HG03097 (cell line): Measurements from ENCODE around the gene METTL21A.

Experiments used
- ATAC-seq: cut with Tn5 transposase; IDR thresholded peaks from one replicate; pipeline ENCODE4 v1.9.1; 2021; ENCODE audit not compliant: unreplicated experiment, low FRiP score

METTL21A gene

DNA sequence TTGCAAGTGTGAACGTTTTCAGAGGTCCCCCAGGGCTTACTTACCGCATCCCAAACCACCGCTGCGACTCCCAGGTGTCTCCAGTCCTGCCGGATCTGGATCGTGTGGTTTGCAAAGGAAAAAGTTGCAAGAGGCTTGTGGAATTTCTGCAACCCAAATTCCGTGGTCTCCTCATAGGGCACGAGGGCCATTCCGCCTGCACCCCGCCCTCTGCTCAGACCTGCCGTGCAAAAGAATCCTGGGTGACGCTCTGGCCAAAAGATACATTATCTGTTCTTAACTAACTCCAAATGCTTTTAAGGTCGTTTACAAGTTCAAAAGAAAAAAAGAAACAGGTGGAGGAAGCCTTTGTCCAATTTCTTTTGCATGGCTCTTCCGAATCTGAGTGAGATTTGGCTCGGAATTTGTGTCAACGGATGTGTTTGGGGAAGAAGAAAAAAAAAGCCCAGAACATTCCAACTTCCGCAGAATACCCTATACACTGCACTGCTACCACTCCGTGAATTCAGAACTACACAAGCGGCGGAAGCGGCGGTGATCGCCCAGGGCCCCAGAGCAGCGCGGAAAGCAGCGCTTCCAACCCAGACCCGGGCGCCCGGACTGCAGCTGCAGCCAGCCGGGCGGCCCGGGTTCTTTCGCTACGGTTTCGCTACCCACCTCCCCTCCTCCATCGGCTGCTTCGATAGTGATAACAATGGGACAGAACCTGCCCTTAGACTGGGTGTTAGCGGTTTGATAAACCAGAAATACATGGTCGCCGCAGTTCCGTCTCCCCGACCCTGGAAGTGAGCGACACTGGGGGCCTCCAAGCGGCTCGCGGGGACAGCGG is 795 bp downstream of the METTL21A start:
- ATAC-seq, result peak; percentile 34

DNA sequence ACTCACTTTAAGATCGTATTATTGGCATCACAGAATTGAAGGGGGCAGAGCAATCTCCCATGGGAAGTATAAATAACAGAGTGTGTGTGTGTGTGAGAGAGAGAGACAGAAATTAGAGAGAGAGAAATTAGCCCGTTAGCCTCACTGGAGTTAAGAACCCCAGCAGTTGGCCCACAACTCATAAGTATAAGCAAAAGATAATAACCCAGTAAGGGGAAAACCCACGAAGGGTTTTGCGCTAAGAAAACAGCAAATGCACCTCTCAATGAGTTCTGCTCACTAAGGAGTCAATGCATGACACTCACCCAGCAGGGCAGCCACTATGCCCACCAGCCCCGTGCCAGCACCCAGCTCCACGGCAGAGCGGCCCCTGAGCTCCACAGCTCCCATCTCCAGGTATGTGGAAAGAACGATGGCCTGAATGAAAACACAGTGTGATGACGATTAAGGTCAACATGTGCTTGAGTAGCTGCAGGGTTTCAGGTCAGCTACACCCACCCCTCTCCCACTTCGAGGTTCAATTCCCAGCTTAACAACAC is 3.6 kb downstream of the METTL21A start:
- no peak for ATAC-seq

DNA sequence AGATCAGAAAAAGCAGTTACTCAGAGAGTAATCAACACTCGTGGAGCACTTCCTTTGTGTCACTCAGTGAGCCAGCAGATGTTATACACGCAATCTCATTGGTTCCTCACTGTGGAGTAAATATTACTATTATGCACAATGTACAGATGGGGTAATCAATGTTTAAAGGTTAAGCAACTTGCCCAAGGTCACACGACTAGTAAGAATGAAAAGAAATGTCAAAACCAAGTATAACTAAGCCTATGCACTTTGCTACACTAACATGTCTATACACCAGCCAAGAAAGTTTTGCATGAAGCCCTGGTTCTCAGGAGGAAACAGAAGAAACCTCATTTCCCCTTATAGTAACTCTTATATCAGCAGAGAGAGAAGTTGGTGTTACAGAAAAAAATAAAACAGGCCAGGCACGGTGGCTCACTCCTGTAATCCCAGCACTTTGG is 5.4 kb downstream of the METTL21A start:
- no peak for ATAC-seq

DNA sequence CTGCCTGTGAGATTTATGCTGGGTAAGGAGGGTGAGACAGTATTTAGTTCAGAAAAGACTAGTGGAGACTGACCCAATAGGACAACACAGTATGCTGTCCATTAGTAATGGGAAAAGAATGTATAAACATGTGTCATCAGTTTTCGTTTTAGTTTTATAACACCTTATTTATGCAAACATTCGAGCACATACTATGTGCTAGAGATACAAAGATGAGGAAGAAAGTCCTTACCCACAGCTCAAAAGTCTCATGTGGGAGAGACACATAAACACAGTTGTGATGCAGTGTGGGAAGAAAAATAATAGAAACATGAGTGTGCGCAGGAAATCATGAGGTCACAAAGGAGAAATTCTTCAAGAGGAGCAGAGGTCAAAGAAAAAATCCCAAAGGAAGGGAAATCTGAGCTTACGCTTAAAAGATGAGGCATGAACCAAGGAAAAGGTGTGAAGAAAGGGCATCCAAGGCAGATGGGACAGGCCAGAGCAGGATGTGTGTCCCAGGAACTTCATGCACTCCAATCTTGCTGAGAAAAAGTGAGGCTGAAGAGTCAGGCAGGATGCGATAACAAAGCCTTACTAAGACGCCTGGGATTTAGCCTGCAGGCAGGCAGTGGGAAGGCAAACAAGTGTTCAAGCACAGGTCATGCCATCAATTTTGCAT is 8.1 kb downstream of the METTL21A start:
- no peak for ATAC-seq

DNA sequence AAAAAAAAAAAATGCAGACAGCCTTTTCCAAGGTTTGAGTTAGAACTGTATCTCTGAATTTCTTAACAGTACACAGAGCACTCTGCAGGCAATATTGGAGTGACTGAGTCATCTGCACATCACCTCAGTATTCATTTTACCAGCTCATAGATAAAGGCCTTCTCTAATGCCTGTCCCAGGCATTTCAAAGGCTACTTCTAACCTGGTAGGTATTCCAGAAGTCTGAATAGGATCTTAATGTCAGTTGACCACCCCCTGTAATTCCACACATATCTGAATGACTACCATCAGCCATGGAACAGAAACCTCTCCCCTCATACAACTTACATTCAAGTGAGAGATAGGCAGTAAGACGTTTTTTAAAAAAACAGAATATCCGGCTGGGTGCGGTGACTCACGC is 9.0 kb downstream of the METTL21A start:
- no peak for ATAC-seq

DNA sequence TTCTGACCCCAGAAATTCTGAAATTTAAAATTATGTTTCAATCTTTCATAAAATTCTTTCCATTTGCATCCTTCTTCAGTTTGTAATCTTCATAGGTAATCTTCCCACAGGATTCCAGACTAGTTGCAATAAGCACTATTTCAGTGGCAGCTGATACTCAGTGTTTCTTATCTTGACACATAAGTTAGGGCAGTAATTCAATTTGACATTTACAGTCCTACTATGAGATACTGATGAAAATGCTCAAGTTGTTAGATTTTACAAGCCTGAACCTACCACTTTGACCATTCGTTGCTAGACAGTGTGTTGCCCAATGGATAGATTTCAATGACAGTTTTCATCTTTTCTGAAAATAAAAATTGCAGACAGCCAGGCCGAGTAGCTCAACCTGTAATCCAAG is 10.4 kb downstream of the METTL21A start:
- no peak for ATAC-seq

DNA sequence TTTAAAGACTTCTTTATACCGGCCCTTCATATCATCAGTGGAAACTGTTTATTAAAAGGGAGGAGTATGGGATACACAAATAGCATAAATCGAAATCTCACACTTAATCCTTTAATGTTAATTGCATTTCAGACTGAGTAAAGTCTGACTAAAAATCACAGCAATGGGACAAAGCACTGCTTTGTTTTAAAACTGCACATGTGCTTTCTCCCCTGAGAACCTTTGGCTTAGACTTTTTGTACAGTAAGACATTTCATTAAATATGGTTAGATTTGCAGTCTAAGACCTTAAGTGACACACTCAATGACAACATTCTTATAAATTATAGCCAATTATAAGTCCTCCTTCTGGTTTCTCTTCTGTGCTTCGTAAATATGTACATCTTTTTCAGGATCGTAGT is 12.5 kb downstream of the METTL21A start:
- no peak for ATAC-seq

DNA sequence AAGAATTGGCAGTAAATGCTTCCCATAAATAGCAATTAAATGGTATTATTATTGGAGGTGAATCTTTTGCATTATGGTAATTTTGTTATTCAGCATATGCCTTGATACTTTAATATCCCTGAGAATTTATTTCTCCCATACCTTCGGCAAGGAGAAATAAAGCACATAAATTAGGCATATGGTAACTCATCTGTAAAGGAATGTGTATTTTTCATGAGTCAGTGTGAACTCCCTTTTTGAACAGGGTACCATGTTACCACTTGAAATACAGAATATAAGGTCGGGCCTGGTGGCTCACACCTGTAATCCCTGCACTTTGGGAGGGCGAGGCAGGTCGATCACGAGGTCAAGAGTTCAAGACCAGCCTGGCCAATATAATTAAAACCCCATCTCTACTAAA is 18.4 kb downstream of the METTL21A start:
- no peak for ATAC-seq

DNA sequence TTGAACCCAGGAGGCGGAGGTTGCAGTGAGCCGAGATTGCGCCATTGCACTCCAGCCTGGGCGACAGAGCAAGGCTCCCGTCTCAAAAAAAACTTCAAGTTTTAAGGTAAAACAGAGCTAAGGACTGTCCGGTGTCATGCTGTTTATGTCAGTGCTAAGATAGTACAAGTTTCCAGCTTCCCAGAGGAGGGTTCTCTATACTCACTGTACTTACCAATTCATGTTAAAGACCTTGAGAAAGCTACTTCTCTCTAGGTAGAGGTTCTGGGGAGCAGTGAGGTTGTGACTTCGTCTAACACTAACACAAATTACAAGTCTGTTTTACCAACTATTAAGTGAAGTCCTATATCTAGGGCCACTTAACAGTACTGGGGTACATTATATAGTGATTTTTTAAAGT is 18.8 kb downstream of the METTL21A start:
- ATAC-seq, result no peak

DNA sequence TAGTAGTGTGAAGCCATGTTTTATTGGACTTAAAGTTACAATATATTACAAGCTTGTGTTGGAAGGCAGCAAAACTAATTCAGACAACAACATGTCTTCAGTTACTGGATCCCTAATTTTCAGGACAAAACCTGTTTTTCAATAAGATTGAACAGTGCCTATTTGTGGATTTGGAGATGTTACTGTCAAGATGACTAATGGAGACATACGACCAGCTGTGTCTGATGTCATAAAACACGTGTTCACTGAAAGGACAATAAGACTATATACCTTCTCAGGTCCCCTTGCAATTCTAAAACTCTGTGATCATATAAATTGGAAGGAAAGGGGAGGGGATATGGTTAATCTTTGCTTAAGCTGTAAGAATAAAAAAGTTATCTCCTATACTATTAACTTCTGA is 21.7 kb downstream of the METTL21A start:
- no peak for ATAC-seq

DNA sequence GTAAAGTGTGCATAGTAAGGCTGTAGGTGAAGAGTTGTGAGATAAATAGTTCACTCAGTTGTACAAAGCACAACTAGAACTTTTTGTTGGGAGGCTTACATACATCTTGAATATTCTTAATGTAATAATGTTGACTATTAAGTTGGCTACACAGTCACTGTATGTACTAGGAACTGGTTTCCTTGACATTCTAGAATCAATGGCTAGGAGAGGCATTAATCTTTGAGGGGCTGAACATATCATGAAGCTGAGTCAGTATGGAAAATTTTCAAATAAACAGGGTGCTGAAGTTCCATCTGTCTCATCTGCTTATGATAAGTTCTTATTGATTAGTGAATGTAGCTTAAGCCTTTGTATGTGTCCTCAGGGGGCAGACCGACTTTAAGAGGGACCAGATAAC is 23.4 kb downstream of the METTL21A start:
- ATAC-seq, result no peak

DNA sequence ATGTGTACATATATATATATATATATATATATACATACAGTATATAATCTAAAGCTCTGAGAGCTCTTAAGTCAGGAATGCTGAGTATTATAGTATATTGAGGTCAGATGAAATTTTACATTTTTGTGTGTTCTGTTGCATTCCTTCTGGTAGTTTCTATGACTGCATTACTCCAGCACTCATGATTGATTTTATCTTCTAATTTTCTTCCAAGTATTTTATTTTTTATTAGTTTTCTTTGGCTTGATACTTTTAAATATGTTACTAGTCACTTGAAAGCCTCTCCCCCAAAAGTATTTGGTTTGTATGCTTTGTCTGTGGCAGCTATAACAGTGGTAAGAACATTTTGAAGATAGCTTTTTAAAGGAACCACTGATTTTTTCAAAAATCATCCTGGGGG is 25.0 kb downstream of the METTL21A start:
- ATAC-seq, result no peak

DNA sequence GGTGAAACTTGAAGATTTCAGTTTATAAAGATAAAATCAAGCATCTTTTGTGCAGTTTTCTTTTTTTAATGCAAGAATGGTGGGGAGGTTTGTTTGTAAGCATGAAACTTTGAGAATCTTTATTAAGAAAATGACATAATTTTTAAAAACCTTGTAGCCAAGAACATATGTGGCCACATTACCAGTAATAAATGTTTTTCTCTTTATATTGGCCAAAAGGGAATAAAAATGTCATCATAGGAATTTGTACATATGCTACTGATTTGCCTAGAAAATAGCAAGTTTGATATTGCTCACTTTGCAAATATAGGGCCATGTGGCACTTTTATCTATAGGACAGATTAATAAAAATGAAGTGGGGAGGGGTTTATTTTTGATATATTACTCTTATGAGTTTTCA is 25.6 kb downstream of the METTL21A start:
- no peak for ATAC-seq

DNA sequence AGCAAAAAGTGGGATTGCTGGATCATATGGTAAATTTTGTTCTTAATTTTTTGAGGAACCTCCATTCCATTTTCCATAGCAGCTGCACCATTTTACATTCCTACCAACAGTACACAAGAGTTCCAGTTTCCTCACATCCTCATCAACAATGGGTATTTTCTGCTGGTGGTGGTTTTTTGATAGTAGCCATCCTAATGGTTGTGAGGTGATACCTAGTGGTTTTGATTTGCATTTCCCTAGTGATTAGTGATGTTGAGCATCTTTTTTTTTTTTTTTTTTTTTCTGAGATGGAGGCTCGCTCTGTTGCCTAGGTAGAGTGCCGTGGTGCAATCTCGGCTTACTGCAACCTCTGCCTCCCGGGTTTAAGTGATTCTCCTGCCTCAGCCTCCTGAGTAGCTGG is 30.5 kb downstream of the METTL21A start:
- ATAC-seq, result no peak

DNA sequence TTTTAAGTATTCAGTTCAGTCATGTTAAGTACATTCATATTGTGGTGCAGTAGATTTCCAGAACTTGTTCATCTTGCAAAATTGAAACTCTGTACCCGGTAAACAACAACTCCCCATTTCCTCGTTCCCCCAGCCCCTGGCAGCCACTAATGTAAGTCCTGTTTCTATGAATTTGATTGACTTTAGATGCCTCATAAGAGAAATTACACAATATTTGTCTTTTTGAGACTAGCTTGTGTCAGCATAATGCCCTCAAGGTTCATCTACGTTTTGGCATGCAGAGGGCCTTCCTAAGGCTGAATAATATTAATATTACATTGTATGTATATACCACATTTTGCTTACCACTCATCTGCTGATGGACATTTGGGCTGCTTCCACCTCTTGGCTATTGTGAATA is 30.9 kb downstream of the METTL21A start:
- ATAC-seq, result no peak

DNA sequence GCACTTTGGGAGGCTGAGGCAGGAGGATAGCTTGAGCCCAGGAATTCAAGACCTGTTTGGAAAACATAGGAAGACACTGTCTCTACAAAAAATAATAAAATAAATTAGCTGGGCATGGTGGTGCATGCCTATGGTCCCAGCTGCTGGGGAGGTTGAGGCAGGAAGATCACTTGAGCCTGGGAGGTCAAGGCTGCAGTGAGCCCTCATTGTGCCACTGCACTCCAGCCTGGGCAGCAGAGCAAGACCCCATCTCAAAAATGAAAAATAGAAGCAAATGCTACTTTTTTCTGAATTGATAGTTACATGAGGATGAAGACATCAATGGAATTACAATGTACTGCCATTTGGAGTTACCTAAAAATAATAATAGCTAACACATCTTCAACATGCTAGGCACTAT is 31.9 kb downstream of the METTL21A start:
- no peak for ATAC-seq

DNA sequence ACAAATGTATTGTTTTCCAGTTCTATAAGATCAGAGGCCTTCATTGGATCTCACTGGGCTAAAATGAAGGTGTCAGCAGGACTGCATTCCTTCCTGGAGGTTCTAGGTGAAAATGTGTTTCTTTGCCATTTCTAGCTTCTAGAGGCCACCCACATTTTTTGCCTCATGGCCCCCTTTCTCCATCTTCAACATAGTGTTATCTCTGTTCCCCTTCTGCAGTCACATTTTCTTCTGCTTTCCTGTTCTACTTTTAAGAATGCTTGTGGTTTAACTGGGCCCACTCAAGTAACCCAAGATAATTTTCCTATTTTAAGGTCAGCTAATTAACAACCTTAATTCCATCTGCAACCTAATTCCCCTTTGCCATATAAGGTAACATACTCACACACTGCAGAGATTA is 36.1 kb downstream of the METTL21A start:
- ATAC-seq, result no peak

DNA sequence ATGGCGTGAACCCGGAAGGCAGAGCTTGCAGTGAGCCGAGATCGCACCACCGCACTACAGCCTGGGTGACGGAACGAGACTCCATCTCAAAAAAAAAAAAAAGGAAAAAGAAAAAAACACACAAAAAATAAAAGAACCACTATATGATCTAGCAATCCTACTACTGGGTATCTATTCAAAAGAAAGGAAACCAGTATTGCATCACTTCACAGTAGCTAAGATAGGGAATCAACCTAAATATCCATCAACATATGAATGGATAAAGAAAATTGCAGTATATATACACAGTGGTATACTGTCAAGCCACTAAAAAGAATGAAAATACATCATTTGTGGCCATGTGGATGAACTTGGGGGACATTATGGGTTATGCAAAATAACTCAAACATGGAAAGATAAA is 37.9 kb downstream of the METTL21A start:
- ATAC-seq, result no peak

DNA sequence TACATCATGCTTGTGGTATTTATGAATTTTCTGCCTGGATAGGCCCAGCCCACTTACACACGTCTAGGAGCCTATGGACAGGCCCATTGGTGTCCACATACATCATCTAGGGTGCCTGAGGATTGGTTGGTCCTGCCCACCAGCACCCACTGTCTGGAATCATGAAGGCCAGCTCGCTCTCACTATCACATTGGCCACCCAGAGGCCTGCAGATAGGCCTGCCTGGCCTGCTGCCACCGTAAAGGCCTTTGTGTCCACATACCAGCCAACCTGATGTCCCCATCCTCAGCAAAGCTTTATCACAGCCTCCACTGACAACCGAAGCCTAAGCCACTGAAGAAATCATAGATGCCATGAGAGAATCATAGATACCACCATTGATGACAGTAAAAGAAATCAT is 40.2 kb downstream of the METTL21A start:
- ATAC-seq, result no peak

DNA sequence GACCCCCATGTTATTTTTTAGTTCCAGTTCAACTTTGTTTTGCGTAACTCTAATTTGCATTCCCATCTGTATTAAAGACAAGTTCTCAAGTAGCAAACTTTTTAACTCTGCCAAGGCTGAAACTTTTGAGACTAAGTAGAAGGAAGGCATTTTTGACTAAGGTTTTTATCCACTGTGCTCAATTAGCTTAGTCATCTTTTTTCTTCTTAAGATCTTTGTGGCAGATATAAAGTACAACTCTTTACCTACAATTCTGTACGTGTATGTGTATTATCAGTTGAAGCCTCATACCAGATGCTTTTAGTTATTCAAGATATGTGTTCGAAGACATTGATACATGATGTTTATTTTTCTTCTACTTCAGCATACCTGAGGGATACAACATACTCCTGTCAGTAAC is 53.8 kb downstream of the METTL21A start:
- ATAC-seq, result no peak

DNA sequence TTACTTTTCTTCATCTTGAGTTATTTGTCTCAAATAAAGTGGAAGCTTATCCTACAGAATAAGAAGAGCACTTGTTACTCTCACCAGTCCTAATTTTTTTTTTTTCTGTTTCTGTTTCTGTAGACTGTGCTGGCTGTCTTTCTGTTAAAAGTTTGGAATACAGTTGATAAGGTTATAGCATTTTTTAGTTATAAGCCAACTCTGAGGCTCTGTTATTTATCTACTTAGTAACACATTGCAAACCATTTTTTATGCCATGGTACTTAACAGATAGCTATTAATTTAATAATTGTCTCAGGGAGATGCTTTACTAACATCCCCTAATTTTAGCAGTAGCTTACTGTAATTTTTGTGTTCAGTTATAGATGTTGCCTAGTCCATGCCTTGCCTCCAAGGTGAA is 57.5 kb downstream of the METTL21A start:
- ATAC-seq, result no peak
